GM18502 (cell line): ENCODE results near the gene CST7.
"Not testable (repeated sequence)": the region's sequence is repeated elsewhere in the genome, so short reads cannot be mapped to it uniquely, and the experiment has no call there.

ENCODE experiments used
- ATAC-seq: cut with Tn5 transposase; IDR thresholded peaks from one replicate; pipeline ENCODE4 v1.9.1; 2021; ENCODE audit warnings: mild to moderate bottlenecking; ENCODE audit not compliant: unreplicated experiment, poor library complexity

CST7 gene, protein sequence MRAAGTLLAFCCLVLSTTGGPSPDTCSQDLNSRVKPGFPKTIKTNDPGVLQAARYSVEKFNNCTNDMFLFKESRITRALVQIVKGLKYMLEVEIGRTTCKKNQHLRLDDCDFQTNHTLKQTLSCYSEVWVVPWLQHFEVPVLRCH

DNA sequence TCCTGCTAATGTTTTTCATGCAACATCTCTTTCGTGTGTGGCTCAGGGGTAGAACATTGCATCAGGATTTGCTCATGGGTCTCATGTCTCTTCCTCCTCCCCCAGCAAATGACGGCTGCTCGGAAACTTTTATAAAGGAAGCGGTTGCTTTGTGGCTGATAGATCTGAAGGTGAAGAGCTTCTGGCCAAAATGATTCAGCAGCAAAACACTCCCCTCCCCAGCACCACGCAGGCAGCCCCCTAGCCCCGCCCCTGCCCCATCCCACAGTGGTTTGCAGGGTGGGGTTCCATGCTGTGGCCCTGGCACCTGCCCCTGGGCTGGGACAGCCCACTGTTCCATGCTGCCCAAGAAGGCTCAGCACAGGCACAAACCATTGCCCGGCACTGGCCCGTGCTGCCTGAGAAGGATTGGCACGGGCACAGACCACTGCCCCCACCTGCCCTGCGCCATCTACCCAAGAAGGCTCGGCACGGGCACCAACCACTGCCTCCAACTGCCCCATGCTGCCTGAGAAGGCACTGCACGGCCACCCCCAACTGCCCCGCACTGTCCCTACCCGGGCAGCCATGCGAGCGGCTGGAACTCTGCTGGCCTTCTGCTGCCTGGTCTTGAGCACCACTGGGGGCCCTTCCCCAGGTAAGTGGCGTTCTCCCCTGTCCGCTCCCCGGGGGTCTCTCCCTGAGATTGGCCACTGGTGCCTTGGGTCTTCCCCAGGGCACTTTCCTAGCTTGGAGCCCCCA lies at the start of gene CST7:
Gene CST7 (plus strand): TSS at position 331 of the 741 bp plus-strand sequence. CDS start 237 bp downstream, at position 568.
- ATAC-seq, result peak; percentile 80

DNA sequence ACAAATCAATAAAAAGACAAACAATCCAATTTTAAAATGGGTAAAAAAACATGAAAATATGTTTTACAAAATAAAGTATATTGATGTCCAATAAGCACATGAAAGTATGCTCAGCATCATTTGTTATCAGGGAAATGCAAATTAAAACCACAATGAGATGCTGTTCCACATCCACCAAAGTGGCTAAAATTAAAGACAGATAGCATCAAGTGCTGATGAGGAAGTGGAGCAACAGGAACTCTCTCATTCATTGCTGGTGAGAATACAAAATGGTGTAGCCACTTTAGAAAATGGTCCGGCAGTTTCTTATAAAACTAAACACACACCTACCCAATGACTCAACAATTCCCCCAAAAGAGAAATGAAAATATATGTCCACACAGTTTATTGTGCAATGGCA lies 42.3 kb upstream of the CST7 start:
- ATAC-seq, result no peak

DNA sequence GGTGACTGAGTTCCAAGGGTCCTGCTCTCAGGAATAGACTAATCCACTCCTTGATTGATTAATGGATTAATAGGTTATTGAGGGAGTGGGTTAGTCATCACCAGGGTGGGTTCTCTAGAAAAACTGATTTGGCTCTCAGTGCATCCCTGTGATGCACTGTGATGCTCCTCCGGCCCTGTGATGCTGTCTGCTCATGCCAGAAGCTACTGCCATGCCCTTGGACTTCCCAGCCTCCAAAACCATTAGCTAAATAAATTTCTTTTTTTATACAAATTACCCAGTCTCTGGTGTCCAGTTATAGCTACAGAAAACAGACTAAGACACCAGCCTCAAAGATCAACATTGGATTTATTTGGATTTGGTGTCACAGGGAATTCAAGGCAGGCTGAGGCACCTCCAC lies 40.4 kb upstream of the CST7 start:
- ATAC-seq, result no peak

DNA sequence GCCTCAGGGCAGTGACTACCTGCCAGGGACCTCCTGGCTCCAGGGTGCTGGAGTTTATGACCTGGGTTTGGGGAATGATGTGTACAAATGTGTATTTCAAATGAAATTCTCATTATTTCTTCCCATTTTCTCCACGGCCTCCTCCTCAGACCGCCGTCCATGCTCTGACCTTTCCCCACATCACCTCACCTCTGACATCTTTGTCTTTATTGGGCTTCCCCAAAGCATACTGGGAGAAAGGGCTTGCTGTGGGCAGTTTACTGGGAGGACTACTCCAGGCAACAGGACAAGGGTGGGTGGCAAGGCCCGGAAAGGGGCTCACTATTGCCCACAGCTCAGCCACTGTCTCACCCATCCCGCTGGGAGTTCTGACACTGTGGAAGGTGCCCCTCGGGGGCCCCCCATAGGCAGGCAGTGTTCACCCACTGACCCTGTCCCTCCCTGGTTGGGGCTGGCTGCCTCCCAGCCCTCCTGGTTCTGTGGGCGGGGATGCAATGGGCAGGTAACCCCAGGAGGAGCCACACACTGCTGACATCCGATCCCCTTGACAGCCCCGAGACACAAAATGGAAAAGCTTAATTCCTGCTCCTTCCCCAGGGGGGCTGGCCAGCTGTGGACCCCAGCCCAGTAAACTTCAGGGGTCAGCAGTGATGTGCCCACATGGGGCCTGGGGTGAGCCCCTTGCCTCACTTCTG lies 39.8 kb upstream of the CST7 start:
- ATAC-seq, result no peak

GRCh38 chr20:24909861-24910260 lies 39.2 kb upstream of the CST7 start:
- no peak for ATAC-seq

- ATAC-seq, result no peak
Observed at GRCh38 chr20:24910461-24910860, 38.6 kb upstream of the CST7 start.

DNA sequence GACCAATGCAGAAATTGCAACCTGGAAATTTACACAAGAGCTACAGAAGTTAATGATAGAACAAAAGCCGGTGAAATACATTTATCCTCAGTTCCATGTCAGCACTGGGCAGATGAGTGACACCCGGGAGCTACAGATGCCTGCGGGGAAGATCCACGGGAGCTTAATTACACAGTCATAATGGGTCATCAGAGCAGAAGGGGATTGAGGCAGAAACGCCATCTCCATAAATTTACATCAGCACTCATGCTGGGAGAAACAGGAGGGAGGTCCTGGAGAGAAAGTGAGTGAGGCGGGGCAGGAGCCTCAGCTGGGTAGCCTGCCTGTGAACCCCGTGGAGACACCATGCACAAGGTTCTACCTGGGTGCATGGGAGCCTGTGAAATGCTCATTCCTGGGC lies 37.6 kb upstream of the CST7 start:
- no peak for ATAC-seq

DNA sequence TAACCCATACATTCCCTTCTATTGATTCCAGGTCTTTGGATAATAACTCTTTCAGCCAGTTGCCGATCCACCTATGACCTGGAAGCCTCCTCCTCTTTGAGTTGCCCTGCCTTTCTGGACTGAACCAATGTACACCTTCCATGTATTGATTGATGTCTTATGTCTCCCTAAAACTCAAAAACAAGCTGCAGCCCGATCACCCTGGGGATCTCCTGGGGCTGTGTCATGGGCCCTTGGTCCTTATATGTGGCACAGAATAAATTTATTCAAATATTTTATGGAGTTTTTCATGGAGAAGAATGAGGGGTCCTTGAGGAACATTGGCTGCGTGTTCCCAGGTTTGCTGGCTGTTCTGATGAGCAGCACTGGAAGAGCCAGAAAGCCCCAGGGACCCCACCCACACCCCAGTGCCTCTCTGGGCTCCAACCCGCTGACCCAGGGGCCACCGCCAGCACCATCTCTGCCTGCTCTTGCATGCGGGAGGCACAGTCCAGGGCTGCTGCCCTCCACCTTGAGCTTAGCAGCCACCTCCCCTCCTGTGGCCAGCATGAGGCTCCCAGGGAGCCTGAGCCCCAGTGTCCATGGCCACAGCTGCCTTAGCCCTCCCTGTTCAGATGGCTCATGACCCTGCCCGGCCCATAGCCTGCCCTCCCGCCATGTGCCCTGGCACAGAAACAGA lies 36.5 kb upstream of the CST7 start:
- no peak for ATAC-seq

DNA sequence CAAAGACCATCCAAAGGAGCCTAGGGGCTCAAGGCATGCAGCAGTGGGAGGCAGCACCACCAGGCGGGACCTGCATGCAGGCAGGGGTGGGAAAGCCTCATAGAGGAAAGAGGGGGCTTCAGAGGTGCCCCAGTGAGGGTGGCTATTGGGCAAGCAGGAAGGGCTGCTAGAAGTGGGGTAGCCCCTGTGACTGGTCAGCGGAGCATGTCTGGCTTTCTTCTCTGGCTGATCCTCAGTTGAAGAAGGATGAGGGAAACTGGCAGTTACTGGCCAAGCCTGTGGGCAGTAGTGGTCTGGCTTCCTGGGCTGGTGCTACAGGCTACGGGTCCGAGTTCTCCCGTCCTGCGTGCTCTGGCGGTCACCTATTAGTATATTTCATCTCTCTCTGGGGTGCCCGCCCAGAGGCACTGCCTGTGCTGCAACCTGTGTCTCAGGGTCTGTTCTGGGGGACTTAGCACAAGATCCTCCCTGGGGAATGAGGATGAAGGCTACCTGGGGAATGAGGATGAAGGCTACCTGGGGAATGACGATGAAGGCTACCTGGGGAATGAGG lies 35.9 kb upstream of the CST7 start:
- no peak for ATAC-seq

- no peak for ATAC-seq
Observed at GRCh38 chr20:24914388-24915241, 34.5 kb upstream of the CST7 start.

DNA sequence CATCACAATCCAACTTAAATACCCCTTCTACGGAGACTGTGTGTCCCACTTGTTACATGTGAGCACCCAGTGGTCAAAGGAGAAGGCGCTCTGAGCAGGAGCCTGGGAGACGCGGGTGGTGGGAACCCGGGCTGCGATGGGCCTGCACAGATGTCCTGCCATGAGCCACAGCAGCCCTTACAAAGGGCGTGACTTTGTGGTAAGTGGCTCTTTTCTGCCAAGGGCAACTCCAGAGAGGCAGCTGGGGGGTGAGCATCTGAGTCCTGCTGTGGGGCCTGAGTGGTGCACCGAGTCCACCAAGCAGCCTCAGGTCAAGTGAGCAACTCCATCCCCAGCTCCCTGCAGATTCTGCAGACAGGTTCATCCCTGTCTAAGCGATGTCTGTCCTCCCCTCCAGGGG lies 33.6 kb upstream of the CST7 start:
- no peak for ATAC-seq

- no peak for ATAC-seq
Observed at GRCh38 chr20:24915892-24916291, 33.2 kb upstream of the CST7 start.

GRCh38 chr20:24916412-24916811 lies 32.7 kb upstream of the CST7 start:
- no peak for ATAC-seq

GRCh38 chr20:24917056-24917455 lies 32.0 kb upstream of the CST7 start:
- no peak for ATAC-seq

- ATAC-seq, result peak; percentile 57
Observed at GRCh38 chr20:24917797-24918578, 31.1 kb upstream of the CST7 start.

GRCh38 chr20:24918579-24919566 lies 30.2 kb upstream of the CST7 start:
- ATAC-seq, result no peak

DNA sequence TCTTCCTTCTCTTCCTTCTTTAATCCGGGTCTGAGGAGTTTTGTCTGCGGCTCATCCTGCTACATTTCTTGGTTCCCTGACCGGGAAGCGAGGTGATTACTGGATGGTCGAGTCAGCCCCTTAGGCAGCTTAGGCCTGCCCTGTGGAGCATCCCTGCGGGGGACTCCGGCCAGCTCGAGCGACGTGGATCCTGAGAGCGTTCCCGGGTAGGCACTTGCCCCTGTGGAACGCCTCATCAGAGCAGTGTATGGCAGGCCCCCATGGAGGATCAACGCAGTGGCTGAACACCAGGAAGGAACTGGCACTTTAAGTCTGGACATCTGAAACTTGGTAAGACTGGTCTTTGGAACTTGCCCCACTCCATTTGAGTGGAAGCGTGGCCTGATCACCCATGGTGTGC lies 29.4 kb upstream of the CST7 start:
- ATAC-seq, result not testable (repeated sequence)

DNA sequence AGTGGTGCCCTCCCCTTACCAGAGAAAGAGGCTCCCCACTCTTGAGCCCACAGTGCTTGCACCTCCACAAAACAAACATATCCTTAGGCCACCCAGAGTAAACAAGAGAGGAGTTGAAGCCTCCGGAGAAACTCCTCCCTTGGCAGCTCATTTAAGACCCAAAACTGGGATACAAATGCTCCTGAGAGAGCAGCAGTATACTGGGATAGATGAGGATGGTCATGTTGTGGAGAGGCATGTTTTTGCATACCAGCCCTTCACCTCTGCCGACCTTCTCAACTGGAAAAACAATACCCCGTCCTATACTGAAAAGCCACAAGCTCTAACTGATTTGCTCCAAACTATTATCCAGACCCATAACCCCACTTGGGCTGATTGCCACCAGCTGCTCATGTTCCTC lies 28.4 kb upstream of the CST7 start:
- ATAC-seq, result not testable (repeated sequence)
